Stimulated activated CD8-positive, alpha-beta memory T cell treated with anti-CD3 and anti-CD28 coated beads, Interleukin-12 subunit alpha, Interleukin-12 subunit beta, amount 100 ng/mL, for 24 hours (primary cell): ENCODE measurements around the gene RAG1.
"Not testable (repeated sequence)": the region's sequence is repeated elsewhere in the genome, so short reads cannot be mapped to it uniquely, and the experiment has no call there.

Experiments
- DNase-seq: peaks from one replicate; pipeline ENCODE4 v3.0.0-alpha.2; 2020; ENCODE audit errors: extremely low read depth

Gene RAG1

DNA sequence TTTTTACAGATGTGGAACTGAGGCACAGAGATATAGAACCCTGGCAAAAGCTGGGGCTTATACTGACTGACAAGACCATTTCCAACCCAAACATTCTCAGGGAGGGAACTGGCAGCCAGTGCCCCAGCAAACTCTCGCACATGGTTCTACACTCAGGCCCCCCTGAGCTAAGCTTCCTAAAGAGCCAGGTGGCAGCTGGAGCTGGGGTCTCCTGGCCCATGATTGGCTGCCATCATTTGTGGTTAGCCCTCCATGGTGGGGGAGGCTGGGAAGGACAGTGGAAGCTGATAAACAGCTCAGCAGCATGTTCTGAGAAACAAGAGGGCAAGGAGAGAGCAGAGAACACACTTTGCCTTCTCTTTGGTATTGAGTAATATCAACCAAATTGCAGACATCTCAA, at the start of gene RAG1:
TSS of gene RAG1 (plus strand) at position 314 of the 400 bp plus-strand sequence. CDS start 5,298 bp downstream, outside the sequence.
- DNase-seq, result no peak

DNA sequence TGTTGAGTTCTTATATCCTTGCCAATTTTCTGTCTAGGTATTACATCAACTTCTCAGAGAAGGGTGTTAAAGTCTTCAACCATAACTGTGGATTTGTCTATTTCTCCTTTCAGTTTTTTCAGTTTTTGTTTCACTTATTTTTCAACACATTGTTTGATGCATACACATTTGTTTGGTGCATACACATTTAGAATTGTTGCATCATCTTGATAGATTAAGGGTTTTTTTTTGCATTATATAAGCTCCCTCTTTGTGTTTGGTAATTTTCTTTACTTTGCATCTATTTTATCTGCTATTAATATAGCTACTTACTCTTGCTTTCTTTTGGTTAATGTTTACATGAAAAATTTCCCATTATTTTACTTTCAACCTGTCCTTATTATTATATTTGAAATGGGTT, 37.0 kb upstream of the RAG1 start:
- DNase-seq, result no peak

DNA sequence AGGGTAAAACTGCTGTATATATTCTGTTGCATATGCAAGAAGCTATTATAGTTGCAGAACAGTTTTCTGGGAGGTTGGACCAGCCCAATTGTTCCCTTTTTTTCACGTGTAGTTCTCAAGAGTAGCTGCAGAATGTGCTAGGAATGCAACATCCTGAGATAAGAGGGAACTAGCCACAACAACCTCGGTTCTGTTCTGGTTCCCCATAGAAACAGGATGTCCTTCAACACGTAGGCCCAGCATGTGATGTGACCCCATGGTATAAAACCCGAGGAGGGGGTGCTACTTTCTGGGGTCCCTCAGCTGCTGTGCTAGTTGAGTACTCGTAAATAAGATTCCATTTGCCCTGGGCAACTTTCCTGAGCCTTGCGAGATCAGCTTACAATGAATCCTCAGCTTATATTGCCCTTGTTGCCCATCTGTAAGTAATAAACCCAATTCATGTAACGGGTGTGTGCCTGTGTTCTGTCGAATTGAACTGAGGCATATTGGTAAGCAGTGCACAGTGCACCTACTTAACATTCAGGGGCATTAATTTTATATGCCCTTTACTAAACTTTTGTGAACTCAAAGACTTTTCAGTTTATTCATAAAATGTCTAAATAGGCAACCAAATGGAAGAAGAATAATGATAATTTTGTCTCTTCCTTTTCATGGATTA, 34.7 kb upstream of the RAG1 start:
- no peak for DNase-seq

DNA sequence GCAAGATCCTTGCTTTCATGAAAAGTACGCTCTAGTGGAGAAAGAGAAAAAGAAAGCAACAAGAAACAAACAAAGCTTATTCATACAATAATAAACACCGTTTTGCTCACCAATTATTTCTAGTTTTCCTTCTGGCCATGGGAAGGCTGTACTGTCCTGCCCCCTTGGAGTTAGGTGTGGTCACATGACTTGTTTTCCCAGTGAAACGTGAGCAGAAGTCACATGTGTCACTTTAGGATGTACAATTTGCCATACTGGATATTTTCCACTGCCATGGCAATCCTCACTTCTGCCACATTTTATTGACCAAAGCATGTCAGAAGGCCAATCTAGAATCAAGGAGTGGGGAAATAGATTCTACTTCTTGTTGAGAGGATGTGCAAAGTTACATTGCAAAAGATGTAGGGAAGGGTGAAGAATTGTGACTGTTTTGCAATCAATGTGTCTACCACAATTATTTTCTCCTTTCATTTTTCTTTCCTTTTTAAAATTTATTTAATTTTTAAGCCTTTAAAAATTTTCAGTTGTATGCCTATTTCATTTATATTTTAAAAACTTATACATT, 33.4 kb upstream of the RAG1 start:
- DNase-seq, result no peak

DNA sequence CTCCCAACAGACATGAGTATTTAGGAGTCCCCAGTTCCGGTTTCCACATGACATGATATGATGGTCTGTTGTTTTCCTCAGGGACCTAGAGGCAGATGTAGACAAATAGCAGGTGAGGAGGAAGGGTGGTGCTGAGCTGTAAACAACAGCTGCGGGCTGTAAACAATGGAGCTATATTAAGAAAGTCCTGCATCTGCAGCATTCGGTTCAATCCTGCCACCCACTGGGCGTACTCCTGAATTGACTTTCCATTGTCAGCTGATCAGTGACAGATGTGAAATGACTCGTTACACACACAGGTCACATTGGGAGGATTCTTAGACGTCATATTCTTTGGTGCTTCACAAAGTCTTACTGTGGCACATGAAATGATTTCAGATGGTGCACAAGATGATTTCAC, 26.8 kb upstream of the RAG1 start:
- no peak for DNase-seq

DNA sequence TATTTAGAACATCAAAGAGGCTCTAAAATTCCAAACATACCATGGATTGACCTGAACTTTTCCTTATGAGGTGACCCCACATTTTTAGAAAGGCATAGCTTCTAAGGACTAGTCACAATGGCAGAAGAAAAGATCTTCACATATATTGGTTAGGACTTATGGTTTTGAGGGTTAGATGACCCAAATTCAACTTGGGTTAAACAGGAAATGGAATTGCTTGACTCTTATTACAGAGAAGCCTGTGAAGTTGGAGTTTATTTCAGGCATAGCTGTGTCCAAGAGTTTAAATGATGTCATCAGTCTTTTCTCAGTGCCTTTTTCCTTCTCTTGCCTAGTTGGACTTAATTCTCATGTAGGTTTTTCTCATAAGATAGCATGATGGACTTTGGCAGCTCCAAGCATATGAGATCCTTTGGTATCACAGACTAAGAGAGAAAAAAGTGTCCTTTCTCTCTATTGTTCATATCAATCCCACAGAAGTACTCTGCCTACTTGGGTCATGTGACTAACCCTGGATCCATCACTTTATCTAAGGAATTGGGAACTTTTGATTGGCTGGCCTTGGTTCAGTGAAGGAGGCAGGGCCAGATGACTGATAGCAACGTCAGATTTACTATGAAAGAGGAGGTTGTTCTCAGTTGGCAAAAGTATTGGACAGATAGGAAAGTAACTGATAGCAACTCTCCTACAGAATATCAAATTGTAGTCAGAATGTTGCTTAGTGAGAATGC, 17.3 kb upstream of the RAG1 start:
- DNase-seq, result no peak

DNA sequence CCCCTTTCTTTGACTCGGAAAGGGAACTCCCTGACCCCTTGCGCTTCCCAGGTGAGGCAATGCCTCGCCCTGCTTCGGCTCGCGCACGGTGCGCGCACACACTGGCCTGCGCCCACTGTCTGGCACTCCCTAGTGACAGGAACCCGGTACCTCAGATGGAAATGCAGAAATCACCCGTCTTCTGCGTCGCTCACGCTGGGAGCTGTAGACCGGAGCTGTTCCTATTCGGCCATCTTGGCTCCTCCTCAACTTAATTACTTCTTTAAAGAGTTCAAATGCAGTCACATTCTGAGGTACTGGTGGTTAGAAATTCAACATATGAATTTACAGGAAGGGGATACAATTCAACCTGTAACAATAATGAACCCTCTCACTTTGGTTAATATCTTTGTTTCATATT, 10.4 kb upstream of the RAG1 start:
- DNase-seq, result not testable (repeated sequence)

DNA sequence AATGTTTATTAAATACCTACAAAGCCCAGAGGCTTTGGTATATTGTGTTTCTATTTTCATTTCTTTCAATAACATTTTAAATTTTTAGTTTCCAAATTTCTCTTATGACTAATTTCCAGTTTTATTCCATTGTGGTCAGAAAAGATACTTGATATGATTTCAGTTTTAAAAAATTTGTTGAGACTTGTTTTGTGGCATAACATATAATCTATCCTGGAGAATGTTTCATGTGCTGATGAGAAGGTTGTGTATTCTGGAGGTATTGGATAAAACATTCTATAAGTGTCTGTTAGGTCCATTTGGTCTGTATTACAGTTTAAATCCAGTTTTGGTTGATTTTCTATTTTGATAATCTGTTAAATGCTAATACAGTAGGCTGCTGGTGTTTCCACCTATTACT, 9.8 kb upstream of the RAG1 start:
- DNase-seq, result no peak

DNA sequence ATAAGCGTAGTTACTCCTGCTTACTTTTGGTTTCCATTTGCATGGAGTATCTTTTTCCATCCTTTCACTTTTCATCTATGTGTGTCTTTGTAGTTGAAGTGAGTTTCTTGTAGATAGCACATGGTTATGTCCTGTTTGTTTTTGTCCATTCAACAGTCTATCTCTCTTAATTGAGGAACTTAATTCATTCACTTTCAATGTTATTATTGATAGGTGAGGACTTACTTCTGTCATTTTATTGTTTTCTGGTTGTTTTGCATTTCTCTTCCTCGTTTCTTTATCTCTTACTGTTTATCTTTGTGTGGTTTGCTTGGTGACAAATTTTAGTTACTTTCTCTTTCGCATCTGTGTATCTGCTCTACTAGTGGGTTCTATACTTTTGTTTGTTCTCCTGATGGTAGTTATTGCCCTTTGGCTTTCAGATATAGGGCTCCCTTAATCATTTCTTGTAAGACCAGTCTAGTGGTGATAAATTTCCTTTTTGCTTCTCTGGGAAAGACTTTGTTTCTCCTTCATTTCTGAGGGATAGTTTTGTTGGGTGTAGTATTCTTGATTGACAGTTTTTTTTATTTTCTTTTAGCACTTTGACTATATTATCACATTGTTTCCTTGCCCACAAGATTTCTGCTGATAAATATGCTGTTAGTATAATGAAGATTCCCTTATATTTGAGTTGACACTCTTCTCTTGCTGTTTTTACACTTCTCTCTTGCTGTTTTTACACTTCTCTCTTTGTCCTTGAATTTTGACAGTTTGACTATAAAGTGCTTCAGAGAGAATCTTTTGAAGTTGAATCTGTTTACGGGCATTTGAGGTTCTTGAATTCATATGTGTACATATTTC, 9.0 kb upstream of the RAG1 start:
- DNase-seq, result no peak

DNA sequence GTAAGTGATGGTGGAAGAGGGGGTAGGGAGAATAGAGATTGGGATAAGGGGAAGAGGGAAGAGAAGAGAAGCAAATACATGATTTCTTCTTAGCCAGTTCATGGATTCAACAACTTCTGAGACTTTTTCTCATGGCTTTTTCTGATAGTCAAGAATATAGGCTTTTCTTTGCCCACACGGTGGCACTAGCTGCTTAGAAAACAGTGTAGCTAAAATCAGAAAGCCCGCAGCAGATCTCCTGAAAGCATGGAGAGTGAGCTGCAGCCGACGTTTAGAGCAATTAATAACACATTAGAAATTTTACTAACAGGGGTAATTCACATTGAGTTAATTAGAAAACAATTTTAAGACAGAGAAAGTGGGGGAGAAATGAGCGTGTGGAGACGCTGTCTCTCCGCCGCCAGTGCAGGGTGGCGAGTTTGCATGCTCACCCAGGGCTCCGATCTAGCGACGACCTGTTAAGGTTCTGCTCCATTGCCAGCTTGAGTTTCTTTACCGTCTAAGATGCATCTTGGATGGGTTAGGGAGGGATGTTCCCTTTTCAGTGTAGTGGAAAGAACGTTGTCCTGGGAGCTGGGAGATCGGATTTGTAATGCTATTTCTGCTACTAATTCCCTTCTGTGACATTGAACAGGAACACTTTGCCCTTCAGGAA, 3.3 kb upstream of the RAG1 start:
- no peak for DNase-seq

DNA sequence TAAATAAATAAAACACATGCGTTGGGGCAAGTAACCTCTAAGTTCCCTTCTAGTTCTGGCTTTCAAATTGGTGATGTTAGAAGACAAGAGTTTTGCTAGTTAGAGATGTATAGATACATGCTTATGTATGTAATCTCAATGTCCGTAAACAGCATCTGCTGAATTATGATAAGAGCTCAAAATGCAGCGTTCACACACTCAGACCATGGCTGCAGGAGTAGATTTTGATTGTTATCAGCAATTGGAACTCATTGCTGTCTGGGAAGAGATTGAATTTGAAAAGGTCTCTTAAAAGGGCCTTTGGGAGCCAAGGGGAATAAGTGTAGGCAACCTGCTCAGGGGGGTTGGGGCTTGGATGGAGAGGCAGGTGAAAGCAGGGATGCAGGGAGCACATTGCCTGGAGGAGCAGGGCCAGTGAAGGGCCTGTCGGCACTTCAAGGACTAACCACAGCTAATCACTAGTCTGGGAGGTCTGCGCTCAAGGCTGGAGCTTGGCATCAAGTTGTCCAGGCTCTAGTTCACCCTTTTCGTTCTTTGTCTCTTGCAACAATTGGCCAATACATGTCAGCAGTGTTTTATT, 2.7 kb upstream of the RAG1 start:
- no peak for DNase-seq

DNA sequence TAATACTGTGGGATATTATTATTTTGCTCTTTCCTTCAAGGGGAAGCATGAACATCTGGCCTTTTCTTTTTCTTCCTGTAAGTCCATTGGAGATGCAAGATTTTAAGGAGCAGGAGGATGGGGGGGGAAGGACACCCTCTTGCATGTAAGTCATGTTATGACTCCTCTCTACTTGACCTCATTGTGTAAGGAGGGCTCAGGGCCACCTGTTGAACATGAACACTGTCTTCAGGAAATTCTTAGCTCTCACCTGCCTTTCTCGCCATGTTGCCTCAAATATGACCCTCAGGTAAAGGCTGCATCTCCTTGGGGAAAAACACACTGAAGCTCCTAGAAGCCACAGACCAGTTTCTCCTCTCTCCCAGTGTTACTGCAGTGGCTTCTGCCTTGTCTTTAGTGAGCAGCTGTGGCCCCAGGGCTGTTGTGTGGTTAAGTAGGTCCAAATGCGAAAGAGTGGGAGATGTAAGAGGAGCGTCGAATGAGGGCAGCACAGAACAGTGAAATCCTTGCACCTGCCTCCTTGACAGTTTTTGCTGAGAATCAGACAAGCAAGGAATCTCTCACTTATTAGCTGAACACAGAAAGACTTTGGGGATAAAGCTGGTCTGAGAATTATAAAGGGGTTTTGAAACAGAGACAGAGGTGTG, 1.3 kb upstream of the RAG1 start:
- DNase-seq, result no peak

DNA sequence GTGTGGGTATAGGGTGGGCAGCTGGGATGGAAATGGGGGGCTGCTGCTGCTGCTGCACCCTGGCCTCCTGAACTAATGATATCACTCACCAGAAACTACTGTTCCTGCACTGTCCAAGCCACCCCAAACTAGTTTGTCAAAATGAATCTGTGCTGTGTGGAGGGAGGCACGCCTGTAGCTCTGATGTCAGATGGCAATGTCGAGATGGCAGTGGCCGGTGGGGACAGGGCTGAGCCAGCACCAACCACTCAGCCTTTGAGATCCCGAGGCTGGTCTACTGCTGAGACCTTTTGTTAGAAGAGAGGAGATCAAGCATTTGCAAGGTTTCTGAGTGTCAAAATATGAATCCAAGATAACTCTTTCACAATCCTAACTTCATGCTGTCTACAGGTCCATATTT, 1.3 kb downstream of the RAG1 start:
- DNase-seq, result no peak

DNA sequence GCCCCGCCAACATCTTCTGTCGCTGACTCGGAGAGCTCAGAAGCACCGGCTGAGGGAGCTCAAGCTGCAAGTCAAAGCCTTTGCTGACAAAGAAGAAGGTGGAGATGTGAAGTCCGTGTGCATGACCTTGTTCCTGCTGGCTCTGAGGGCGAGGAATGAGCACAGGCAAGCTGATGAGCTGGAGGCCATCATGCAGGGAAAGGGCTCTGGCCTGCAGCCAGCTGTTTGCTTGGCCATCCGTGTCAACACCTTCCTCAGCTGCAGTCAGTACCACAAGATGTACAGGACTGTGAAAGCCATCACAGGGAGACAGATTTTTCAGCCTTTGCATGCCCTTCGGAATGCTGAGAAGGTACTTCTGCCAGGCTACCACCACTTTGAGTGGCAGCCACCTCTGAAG, 6.7 kb downstream of the RAG1 start:
- DNase-seq, result no peak

DNA sequence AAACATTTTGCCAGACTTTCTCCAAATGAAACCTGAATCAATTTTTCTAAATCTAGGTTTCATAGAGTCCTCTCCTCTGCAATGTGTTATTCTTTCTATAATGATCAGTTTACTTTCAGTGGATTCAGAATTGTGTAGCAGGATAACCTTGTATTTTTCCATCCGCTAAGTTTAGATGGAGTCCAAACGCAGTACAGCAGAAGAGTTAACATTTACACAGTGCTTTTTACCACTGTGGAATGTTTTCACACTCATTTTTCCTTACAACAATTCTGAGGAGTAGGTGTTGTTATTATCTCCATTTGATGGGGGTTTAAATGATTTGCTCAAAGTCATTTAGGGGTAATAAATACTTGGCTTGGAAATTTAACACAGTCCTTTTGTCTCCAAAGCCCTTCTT, 9.6 kb downstream of the RAG1 start:
- no peak for DNase-seq

DNA sequence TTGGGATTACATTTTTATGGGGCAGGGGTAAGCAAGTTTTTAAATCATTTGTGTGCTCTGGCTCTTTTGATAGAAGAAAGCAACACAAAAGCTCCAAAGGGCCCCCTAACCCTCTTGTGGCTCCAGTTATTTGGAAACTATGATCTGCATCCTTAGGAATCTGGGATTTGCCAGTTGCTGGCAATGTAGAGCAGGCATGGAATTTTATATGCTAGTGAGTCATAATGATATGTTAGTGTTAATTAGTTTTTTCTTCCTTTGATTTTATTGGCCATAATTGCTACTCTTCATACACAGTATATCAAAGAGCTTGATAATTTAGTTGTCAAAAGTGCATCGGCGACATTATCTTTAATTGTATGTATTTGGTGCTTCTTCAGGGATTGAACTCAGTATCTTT, 10.1 kb downstream of the RAG1 start:
- DNase-seq, result no peak

DNA sequence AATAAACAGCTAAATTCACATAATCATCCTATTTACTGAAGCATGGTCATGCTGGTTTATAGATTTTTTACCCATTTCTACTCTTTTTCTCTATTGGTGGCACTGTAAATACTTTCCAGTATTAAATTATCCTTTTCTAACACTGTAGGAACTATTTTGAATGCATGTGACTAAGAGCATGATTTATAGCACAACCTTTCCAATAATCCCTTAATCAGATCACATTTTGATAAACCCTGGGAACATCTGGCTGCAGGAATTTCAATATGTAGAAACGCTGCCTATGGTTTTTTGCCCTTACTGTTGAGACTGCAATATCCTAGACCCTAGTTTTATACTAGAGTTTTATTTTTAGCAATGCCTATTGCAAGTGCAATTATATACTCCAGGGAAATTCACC, 10.7 kb downstream of the RAG1 start:
- no peak for DNase-seq

DNA sequence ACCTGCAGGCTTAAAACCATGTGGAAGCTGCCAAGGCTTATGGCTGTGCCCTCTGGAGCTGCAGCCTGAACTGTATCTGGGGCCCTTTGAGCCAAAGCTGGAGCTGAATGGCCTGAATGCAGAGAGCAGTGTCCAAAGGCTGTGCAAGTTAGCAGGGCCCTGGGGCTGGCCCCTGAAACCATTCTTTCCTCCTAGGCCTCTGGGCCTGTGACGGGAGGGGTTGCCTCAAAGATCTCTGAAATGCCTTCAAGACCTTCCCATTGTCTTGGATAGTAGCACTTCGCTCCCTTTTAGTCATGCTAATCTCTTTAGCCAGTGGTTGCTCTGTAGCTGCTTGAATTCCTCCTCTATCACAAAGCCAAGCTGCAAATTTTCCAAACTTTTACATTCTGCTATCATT, 13.7 kb downstream of the RAG1 start:
- DNase-seq, result no peak

DNA sequence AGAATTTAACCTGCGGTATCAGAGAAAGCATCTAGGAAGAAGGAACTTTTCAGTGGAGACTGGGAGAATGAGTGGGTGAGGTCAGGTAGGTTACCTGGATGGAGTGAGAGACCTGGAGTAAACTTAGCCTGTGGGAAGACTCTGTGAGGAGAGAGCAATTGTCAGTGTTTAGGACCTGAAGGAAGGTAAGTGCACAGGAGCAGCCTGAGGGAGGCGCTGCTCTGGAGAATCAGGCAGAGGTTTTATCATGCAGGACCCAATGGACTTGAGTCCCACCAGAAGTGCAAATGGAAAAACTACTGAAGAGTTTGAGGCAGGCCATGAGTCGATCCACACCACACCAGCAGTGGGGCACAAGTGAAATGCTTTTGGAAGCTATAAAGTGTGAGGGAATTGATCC, 15.9 kb downstream of the RAG1 start:
- DNase-seq, result no peak

DNA sequence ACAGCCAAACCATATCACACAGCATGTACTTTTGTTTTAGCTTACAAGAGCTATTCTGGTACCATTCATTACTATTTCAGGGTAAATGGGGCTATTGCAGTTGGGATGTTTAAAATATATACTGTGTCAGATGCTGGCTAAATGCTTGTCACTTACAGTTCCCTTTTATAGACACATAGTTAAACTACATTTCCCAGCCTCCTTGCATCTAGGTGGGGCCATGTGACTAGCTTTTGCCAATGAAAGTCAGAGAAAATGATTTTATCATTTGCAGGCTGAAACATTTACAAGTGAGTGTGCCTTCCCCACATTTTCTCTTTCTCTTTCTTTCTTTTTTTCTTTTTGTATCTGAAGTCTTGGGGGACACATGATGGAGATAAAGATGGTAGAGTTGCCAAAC, 18.7 kb downstream of the RAG1 start:
- no peak for DNase-seq

DNA sequence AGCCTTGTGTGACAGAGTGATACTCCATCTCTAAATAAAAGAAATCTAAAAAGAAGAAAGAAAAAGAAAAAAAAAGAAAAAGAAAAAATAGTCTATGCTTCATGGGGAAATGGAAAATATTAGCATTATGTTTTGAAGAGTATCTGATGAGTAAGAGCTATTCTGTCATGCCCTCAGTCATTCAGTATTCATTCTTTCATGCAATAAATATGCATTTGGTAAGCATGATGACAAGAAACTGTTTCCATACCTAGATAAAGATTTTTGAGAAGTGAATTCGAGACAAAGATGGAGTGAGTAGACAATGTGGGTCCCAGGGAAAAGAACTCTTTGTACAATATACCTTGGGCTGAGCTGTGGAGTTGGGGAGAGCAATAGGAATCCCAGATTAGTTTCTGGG, 20.3 kb downstream of the RAG1 start:
- no peak for DNase-seq
